Activated CD8-positive, alpha-beta memory T cell treated with anti-CD3 and anti-CD28 coated beads, Interleukin-2, amount 50 U/mL, for 24 hours (primary cell): ENCODE results near the gene RASSF5.
A peak's percentile ranks its signal among the peaks of the same experiment; 100 is the strongest.

Source experiments
- DNase-seq: peaks from one replicate; pipeline ENCODE4 v3.0.0-alpha.2; 2020; ENCODE audit errors: extremely low read depth

RASSF5 gene, protein sequence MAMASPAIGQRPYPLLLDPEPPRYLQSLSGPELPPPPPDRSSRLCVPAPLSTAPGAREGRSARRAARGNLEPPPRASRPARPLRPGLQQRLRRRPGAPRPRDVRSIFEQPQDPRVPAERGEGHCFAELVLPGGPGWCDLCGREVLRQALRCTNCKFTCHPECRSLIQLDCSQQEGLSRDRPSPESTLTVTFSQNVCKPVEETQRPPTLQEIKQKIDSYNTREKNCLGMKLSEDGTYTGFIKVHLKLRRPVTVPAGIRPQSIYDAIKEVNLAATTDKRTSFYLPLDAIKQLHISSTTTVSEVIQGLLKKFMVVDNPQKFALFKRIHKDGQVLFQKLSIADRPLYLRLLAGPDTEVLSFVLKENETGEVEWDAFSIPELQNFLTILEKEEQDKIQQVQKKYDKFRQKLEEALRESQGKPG

DNA sequence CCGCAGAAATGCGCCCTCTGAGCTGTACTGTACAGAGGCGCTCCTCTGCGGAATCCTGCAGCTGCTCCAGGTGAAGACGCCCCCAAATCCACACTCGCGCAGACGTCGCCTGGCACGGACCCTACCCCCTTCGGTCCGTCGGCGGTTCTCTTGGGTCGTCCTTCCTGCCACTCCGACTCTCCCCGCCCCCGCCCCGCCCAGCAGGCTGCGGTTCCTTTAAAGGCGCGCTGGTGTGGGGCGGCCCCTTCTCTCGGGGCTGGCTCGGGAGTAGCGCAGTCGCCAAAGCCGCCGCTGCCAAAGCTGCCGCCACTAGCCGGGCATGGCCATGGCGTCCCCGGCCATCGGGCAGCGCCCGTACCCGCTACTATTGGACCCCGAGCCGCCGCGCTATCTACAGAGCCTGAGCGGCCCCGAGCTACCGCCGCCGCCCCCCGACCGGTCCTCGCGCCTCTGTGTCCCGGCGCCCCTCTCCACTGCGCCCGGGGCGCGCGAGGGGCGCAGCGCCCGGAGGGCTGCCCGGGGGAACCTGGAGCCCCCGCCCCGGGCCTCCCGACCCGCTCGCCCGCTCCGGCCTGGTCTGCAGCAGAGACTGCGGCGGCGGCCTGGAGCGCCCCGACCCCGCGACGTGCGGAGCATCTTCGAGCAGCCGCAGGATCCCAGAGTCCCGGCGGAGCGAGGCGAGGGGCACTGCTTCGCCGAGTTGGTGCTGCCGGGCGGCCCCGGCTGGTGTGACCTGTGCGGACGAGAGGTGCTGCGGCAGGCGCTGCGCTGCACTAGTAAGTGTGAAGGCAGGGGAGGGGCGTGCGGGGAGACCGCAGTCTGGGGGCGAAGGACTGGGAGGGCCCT, at the start of gene RASSF5:
Gene RASSF5, plus strand, starts transcription at position 248 of the 846 bp plus-strand sequence. Its CDS starts 72 bp downstream, at position 320.
- DNase-seq = peak; percentile 58

DNA sequence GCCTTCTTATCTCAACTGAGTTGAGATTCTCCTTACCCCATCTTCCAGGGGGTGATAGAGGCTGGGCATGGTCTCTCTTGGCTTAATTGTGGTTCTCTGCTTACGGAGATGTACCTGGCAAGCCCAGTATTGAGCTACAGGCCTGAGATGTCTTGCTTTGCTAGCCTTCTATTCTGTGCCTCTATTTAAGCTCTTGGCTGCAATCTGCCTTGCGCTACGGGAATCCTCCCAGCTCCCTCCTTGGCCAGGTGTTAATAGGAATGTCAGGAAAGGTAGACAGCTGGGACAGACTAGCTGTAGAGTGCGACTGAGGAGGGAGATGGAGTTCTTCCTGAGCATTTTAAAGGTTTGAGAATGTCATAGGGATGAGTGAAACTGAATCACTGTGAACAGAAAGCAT, 47.6 kb upstream of the RASSF5 start:
- no peak for DNase-seq

DNA sequence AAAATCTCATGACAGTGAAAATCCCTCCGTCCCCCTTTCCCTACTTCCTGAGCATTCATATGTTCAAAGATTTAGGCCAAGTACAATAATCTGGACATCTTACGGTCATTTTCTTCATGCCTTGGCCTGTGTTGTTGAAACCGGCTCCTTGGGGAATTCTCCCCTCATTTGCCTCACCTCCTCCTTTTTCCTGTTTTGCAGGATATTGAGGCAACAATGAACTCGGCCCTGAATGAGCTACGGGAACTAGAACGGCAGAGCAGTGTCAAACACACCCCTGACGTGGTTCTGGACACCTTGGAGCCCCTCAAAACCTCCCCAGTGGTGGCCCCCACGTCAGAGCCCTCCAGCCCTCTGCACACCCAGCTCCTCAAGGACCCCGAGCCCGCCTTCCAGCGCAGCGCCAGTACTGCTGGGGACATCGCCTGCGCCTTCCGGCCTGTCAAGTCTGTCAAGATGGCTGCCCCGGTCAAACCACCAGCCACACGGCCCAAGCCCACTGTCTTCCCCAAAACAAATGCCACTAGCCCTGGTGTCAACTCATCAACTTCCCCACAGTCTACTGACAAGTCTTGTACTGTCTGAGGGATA, 46.4 kb upstream of the RASSF5 start:
- DNase-seq = no peak

DNA sequence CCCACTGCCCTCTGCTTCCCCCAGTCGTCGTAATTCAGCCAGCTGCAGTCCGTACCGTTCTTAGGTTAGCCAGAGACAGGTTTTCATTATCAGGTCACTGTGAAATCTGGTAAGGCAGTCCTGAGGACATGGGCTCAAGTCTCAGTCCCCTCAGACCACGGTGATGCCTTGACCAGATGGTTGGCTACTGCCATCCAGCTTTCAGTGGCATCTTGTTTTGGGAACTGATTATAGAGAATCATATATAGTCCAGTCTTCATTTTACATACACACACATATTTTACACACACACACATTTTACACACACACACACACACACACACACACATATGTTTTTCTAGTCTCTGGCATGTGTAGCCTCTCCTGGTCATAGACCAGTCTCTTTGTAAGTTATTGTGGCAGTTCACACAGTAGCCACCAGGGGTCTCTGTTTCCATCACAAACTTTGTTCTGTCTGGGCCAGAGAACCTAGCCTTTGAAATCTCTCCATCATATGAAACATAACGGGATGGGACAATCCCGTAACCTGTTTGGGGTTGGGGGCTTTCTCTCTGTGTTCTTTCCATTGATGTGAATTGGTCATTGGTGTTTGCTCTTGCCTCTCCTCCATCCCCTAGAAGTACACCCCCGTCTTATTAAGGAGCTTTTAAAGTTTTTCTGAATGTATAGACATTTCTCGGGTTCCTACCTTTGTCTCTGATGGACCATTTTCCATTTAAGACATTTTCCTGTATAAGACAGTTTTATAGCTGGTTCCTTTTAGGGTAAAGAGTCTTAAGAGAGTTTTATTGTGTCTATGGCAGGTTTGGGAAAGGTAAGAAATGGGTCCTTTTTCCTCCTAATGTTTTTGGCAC, 45.5 kb upstream of the RASSF5 start:
- DNase-seq = peak; percentile 40

DNA sequence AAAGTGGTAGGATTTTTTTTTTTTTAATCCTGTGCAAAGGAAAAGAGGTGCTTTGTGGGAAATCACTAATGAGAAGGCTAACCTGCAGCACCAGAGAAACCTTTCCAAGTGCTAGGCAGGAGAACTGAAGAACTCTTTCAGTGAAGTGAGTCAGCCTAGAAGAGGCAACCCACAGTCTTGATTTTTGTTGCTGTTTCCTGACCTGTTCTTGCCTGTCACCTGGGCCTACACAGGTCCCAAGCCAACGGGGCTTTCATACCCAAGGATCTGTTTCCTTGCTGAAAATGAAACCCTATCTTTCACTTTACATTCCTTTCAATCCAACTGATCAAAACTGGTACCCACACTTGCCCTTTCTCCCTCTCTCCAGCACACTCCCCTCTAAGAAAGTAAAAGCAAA, 44.2 kb upstream of the RASSF5 start:
- DNase-seq = no peak

DNA sequence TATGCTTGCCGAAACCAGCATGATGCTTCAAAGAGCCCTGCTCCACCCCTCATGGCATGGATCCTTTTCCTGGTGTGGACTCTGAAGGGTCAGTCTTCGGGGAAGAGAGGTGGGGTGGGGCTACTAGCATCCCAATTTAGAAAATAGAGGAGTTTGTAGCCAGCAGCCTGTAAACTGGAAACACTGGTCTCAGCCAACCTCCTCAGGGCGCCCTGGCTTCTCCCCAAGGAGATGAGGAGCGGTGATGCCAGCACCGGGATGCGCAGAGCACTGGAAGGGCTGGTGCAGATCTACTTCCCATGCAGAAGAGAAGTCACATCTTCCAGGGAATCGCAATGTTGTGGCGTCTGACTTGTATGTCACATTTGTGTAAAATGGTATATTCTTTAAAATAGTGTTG, 43.4 kb upstream of the RASSF5 start:
- no peak for DNase-seq

DNA sequence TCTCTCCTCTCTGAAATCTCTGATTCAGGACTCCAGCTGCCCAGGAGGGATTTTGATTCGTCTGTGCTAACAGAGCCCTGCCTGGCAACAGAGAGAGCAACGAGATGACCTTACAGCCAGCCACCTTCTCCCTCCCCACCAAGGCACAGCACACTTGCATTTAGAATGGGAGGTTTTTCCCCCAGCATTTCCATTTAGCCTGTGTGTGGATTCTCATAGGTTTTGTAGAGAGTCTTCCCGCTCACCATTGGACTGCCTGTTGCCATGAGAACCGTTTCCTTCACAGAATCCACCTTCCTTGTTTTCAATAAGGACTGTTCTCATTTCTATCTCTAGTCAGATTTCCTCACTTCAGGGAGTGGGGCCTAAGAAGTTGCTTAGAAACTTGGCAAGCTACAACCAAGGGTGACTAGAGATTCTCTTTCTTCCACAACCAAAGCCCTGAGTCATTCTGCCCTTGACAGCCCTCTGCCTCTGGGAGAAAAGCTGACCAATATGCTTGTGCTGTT, 42.8 kb upstream of the RASSF5 start:
- no peak for DNase-seq

DNA sequence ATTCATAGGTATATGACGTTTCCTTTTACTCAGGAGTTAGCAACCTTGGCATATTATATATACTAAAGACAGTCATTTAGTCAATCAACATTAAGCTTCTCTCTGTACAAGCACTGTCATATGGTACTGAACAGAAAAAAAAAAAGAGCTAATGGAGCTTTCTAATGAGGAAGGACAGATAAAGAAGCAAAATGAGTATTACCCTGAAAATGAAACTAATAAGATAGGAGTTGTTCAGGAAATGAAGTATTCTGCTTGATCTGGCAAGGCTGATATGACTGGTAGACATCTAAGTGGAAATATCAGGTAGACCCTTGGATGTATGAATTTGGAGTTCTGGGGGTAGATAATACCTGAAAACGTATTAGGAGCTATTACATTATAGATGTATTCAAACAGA, 41.4 kb upstream of the RASSF5 start:
- no peak for DNase-seq

DNA sequence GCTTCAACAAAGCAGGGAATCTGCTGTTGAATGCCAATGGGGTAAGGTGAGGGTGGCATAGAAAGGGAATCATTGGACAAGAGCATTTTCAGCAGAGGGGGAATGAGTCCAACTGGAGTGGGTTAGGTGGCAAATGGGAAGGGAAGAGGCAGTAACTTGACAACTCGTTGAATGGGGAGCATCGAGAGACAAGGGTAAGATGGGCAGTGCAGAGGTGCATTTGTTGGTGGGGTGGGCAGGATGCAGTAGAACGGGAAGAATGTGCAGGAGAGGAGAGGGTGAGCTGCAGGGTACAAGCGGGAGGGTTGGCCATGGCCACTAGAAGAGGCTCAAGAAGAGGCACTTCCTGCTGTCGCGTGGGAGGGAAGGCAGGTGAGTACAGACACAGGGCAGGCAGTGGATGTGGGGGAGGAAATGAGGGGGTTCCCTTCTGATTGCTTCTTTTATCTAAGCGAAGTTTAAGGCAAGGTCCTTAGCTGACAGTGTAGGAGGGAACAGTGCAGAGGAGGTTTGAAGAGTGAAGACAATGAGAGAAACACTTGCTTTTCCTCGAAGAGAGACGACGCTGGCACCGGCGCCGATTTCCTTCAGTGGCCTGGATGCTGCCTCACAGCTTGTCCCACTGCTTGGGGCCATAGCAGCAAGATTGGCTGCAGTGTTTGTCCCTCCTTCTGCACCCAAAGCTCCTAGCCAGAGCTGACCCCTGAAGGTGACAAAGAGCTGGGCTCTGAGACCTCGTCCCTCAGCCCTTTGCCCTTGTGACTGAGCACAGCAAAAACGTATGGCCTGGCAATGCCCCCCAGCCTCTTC, 40.3 kb upstream of the RASSF5 start:
- no peak for DNase-seq

DNA sequence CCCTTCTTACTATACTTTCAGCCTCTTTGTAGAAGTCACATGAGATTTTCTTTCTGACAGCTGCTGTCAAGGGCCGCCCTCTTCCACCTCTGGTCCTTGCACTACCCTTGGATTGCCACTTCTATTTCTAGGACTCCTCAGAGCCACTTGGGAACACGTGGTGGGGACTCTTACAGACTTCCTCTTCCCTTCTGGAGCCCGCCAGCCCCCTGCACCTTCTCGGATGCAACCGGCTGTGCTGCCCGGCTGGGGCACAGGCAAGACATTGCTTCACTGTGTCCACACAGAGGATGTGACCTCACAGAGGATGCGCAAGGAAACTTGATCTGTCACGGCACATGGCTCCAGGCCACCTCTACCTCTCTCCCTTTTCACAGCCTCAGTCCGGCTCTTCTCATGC, 39.4 kb upstream of the RASSF5 start:
- DNase-seq = no peak

DNA sequence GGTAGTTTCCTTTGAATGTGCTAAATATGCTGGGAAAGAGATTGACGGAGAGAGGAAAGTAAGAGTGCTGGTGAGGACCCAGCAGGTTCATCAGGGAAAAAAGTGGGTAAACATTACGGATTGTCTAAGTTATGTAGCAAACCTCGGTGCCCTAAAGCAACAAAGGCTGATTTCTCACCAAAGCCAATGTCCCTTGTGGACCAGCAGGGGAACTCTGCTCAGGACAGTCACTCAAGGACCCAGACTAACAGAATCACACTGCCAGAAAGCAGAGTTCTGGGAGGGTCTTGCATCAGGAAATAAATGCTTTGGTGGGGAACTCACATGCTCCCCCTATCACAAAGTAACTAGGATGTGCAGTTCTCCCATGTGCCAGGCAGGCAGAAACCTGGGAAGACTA, 38.8 kb upstream of the RASSF5 start:
- no peak for DNase-seq

DNA sequence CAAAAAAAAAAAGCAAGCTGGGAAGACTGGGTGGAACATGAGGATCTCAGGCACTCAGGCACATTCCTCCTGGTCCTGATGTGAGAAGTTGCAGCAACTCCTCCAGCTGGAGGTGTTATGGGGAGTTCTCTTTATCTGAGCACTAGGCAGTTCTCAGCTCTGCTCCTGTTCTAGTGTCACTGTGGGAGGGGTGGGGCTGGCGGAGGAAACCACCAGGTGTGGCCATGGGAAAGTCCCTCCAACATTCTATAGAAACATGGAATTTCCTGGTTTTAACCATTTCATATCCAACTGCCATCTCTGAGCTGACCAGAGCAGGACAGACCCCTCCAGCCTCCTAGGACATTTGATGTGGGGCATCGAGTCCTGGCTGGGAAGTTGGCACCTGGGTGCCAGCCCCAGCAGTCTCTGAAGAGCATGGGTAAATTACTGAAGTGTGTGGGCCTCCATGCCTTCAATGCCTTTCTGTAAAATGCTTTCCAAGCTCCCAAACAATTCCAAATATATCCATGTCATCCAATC, 37.9 kb upstream of the RASSF5 start:
- no peak for DNase-seq

DNA sequence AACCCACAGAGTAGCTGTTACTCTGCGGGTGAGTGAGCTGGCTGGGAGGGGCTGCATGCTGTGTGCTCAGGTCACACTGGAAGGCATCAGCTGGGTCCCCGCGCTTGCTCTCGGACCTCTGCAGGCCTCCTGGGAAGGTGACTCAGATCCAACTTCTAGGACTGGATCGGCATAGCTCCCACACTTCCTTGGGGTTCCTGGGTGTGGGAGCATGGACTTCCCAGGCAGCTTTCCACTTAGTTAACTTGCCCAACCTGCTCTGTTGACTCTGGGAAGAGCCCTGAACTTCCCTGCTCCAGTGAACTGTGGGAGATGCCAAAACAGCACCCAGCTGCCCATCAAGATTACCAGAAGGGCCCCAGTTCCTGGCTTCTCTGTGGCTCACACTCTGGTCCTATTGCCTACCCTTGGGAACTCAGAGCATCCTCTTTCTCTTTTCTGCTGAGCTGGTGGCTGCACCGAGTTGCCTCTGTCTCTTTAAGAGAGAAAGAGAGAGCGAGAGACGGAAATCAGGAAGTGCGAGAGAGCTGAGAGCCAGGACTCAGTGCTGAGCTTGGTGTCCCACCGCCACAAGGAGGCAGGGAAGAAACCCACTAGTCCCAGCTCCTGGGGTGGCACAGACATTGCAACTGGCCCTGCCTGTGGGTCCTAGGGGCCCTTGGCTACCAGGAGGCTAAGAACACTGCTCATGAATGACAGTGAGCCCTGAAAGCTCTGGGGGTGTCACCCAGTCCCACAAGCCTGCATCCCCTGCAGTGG, 37.2 kb upstream of the RASSF5 start, which contains the start of gene IKBKE:
Gene IKBKE, plus strand, starts transcription at position 544 of the 759 bp plus-strand sequence. CDS start 2,752 bp downstream, outside the sequence.
- no peak for DNase-seq

DNA sequence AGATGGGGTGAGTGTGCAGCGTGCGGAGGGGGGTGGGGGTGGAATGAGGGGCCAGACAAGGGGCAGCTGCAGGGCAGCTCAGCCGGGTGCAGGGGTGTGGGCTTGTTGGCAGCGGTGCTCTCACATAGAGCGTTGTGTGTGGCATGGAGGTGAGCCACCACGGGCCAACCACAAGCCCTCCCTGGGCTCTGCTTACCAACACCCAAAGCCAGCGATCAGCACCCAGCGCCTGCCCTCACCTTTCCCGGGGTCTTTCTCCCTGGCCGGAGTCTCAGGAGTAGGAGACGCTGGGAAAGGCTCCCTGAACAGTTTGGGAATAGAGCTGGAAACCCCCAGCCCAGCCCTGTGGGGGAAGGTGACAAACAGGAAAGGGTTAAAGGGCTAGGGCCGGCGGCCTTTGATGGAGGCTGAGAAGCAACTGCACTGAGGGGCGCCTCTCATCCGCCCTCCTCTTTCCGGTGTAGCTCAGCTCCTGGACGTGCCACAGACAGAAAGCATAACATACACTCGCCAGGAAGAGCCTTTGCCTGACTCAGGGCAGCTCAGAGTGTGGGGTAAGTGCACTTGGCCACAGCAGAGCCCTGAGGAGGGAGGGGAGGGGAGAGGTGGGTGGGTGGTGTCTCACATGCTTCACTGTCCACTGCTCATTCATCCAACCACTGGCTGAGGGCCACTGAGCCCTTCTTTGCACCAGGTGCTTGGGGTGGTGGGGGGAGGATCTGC, 36.5 kb upstream of the RASSF5 start:
- no peak for DNase-seq

DNA sequence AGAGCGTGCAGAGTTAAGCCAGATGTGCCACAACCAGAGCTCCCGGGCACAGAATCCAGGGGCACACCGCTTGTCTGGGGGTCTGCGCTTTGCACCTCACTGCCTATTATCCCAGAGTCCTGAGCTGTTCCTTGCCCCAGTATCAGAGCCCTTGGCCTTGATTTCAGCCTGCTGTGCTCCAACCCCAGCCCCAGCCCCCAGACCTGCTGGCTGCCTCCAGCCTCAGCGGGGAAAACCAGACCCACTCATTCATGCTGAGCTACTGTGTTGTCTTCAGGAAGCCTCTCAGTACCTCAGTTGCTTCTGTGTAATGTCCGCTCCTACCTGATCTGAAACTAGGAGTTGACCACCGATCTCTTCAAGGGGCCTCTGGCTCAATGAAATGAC, 35.9 kb upstream of the RASSF5 start:
- no peak for DNase-seq

DNA sequence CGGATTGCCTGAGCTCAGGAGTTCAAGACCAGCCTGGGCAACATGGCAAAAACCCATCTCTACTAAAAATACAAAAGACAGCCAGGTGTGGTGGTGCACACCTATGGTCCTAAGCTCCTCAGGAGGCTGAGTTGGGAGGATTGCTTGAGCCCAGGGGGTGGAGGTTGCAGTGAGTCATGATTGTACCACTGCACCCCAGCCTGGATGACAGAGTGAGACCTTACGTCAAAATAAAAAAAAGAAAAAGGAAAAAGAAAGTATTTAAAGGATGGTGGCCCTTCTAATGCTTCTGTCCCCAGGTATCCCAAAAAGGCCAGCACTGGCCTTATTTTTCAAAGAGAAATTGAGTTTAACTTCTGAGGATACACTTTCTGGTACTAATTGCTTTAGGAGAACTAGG, 35.3 kb upstream of the RASSF5 start:
- DNase-seq = no peak

DNA sequence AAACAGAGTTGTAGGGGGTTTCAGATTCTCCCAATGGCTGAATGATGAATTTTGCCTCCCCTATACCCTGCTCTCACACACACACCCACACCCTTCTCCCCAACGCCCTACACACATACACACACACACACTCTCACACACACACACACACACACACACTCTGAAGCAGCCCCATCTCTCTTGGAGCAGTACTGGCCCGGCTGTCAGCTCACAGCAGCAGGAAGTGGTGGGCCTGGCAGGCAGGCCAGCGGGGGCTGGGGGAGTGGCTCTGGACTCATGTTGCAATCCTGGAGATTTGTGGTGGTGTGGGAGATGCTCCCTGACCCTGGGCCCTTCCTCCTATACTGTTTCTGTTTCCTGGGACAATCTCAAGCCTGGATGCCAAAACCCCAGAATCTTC, 34.9 kb upstream of the RASSF5 start:
- DNase-seq = no peak

DNA sequence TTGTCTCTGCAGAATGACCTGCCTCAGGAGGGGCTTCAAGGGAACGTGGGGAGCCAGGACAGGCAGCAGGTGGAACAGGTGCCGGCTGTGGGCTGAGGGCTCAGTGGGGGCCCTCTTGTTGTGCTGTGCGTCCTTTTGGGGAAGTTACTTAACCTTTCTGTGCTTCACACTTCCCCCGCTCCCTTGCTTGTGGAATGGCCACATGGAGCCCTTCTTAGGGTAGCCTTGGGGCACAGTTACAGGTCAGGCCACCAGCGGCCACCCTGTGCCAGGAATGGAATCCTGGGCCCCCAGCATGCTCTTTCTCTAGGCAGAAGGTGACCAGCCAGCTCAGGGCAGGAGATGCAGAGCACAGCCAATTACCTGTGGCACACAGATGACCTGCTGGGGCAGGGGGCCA, 34.4 kb upstream of the RASSF5 start:
- DNase-seq = no peak

DNA sequence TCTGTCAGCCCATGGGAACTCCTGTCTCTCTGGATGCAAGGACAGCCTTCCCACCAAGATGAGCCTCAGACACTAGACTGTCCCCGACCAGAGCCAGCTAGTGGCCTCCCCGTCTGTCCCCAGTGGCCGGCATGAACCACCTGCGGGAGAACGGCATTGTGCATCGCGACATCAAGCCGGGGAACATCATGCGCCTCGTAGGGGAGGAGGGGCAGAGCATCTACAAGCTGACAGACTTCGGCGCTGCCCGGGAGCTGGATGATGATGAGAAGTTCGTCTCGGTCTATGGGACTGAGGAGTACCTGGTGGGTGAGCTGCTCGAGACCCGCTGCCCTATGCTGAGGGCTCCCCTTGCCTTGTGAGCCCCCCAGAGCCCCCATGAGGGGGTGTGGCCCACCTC, 31.3 kb upstream of the RASSF5 start:
- DNase-seq = no peak
